Measurements from ENCODE around the gene SOCS2. TPM values are rescaled to one million over a fixed set of nuclear protein-coding genes. Genes with fewer than 3 reads are reported as not detected.

The SOCS2 gene
- total and polyA plus RNA-seq, 2 of the 13 experiments (the other 11 are each of a cell fraction or from before 2014, with no cell fraction given), result 0.62 to 1.5 TPM

DNA sequence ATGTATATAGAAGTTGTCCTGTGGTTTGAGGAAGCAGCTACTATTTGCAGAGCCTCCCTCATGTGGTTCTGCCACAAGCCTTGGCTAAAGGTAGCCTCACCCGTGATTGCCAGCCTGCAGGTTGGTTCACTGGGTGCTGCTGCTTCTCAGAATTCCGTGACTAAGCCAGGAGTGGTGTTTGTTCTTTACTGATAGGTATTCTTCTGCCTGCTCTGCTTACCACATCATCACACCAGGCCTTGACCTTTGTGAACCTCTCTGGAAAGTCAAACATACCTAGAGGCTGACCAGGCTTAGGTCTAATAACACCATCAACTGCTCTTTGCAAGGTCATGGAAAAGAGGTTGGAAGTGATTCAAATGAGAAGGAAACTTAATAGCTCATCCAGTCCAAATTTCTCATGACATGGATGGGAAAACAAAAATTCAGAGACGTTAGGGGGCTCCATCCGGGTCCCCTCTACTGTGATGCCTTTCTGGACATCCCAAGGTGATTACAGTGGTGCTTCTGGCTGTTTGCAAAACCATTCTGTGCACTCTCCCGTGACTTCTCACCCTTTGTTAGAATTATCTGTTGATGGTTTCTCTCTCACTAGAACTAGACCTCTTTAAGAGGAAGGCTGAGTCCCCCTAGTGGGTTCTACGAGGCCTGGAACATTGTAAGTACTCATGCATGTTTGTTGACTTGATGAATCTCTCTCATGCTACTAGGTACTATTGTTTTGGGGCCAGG is 8.5 kb upstream of the SOCS2 start (continued):
- TF ChIP-seq, protein P1, sequence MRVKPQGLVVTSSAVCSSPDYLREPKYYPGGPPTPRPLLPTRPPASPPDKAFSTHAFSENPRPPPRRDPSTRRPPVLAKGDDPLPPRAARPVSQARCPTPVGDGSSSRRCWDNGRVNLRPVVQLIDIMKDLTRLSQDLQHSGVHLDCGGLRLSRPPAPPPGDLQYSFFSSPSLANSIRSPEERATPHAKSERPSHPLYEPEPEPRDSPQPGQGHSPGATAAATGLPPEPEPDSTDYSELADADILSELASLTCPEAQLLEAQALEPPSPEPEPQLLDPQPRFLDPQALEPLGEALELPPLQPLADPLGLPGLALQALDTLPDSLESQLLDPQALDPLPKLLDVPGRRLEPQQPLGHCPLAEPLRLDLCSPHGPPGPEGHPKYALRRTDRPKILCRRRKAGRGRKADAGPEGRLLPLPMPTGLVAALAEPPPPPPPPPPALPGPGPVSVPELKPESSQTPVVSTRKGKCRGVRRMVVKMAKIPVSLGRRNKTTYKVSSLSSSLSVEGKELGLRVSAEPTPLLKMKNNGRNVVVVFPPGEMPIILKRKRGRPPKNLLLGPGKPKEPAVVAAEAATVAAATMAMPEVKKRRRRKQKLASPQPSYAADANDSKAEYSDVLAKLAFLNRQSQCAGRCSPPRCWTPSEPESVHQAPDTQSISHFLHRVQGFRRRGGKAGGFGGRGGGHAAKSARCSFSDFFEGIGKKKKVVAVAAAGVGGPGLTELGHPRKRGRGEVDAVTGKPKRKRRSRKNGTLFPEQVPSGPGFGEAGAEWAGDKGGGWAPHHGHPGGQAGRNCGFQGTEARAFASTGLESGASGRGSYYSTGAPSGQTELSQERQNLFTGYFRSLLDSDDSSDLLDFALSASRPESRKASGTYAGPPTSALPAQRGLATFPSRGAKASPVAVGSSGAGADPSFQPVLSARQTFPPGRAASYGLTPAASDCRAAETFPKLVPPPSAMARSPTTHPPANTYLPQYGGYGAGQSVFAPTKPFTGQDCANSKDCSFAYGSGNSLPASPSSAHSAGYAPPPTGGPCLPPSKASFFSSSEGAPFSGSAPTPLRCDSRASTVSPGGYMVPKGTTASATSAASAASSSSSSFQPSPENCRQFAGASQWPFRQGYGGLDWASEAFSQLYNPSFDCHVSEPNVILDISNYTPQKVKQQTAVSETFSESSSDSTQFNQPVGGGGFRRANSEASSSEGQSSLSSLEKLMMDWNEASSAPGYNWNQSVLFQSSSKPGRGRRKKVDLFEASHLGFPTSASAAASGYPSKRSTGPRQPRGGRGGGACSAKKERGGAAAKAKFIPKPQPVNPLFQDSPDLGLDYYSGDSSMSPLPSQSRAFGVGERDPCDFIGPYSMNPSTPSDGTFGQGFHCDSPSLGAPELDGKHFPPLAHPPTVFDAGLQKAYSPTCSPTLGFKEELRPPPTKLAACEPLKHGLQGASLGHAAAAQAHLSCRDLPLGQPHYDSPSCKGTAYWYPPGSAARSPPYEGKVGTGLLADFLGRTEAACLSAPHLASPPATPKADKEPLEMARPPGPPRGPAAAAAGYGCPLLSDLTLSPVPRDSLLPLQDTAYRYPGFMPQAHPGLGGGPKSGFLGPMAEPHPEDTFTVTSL (CRISPR knock-in tag; IDR thresholded peaks at IDR 0.05; ENCODE audit: borderline replicate concordance), result peak; percentile 98
- TF ChIP-seq, protein P2, sequence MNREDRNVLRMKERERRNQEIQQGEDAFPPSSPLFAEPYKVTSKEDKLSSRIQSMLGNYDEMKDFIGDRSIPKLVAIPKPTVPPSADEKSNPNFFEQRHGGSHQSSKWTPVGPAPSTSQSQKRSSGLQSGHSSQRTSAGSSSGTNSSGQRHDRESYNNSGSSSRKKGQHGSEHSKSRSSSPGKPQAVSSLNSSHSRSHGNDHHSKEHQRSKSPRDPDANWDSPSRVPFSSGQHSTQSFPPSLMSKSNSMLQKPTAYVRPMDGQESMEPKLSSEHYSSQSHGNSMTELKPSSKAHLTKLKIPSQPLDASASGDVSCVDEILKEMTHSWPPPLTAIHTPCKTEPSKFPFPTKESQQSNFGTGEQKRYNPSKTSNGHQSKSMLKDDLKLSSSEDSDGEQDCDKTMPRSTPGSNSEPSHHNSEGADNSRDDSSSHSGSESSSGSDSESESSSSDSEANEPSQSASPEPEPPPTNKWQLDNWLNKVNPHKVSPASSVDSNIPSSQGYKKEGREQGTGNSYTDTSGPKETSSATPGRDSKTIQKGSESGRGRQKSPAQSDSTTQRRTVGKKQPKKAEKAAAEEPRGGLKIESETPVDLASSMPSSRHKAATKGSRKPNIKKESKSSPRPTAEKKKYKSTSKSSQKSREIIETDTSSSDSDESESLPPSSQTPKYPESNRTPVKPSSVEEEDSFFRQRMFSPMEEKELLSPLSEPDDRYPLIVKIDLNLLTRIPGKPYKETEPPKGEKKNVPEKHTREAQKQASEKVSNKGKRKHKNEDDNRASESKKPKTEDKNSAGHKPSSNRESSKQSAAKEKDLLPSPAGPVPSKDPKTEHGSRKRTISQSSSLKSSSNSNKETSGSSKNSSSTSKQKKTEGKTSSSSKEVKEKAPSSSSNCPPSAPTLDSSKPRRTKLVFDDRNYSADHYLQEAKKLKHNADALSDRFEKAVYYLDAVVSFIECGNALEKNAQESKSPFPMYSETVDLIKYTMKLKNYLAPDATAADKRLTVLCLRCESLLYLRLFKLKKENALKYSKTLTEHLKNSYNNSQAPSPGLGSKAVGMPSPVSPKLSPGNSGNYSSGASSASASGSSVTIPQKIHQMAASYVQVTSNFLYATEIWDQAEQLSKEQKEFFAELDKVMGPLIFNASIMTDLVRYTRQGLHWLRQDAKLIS (CRISPR knock-in tag; IDR thresholded peaks at IDR 0.05), result no peak
- no peak for TF ChIP-seq RBM22 (optimal IDR thresholded peaks at IDR 0.05; ENCODE audit: low read length)
- TF ChIP-seq, protein P3, sequence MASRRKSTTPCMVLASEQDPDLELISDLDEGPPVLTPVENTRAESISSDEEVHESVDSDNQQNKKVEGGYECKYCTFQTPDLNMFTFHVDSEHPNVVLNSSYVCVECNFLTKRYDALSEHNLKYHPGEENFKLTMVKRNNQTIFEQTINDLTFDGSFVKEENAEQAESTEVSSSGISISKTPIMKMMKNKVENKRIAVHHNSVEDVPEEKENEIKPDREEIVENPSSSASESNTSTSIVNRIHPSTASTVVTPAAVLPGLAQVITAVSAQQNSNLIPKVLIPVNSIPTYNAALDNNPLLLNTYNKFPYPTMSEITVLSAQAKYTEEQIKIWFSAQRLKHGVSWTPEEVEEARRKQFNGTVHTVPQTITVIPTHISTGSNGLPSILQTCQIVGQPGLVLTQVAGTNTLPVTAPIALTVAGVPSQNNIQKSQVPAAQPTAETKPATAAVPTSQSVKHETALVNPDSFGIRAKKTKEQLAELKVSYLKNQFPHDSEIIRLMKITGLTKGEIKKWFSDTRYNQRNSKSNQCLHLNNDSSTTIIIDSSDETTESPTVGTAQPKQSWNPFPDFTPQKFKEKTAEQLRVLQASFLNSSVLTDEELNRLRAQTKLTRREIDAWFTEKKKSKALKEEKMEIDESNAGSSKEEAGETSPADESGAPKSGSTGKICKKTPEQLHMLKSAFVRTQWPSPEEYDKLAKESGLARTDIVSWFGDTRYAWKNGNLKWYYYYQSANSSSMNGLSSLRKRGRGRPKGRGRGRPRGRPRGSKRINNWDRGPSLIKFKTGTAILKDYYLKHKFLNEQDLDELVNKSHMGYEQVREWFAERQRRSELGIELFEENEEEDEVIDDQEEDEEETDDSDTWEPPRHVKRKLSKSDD (CRISPR knock-in tag; IDR thresholded peaks at IDR 0.05; ENCODE audit: low read depth), result 0 out of 2 replicates have a peak, but pooled peaks have one; percentile 36
- TF ChIP-seq ZKSCAN8 (CRISPR knock-in tag; IDR thresholded peaks at IDR 0.05; ENCODE audit: borderline replicate concordance), result peak; percentile 75; the same call in 1 of the 2 replicates
- TF ChIP-seq, protein P4, sequence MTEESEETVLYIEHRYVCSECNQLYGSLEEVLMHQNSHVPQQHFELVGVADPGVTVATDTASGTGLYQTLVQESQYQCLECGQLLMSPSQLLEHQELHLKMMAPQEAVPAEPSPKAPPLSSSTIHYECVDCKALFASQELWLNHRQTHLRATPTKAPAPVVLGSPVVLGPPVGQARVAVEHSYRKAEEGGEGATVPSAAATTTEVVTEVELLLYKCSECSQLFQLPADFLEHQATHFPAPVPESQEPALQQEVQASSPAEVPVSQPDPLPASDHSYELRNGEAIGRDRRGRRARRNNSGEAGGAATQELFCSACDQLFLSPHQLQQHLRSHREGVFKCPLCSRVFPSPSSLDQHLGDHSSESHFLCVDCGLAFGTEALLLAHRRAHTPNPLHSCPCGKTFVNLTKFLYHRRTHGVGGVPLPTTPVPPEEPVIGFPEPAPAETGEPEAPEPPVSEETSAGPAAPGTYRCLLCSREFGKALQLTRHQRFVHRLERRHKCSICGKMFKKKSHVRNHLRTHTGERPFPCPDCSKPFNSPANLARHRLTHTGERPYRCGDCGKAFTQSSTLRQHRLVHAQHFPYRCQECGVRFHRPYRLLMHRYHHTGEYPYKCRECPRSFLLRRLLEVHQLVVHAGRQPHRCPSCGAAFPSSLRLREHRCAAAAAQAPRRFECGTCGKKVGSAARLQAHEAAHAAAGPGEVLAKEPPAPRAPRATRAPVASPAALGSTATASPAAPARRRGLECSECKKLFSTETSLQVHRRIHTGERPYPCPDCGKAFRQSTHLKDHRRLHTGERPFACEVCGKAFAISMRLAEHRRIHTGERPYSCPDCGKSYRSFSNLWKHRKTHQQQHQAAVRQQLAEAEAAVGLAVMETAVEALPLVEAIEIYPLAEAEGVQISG (CRISPR knock-in tag; IDR thresholded peaks at IDR 0.05), result peak; percentile 57; the same call in 1 of the 2 replicates
- TF ChIP-seq MAFG (CRISPR knock-in tag; IDR thresholded peaks at IDR 0.05), result no peak
- TF ChIP-seq HOXD1 (CRISPR knock-in tag; IDR thresholded peaks at IDR 0.05), result peak; percentile 48; the same call in 1 of the 2 replicates
- no peak for TF ChIP-seq MATR3 (CRISPR knock-in tag; IDR thresholded peaks at IDR 0.05)
- TF ChIP-seq, protein P5, sequence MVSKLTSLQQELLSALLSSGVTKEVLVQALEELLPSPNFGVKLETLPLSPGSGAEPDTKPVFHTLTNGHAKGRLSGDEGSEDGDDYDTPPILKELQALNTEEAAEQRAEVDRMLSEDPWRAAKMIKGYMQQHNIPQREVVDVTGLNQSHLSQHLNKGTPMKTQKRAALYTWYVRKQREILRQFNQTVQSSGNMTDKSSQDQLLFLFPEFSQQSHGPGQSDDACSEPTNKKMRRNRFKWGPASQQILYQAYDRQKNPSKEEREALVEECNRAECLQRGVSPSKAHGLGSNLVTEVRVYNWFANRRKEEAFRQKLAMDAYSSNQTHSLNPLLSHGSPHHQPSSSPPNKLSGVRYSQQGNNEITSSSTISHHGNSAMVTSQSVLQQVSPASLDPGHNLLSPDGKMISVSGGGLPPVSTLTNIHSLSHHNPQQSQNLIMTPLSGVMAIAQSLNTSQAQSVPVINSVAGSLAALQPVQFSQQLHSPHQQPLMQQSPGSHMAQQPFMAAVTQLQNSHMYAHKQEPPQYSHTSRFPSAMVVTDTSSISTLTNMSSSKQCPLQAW (CRISPR knock-in tag; IDR thresholded peaks at IDR 0.05), result peak; percentile 92
